Midbrain (tissue), 1 donor: Measurements from ENCODE around the gene CACNA1C.

ENCODE experiments used
- DNase-seq: peaks from one replicate; lab custom pipeline; 2025; lab: John Stamatoyannopoulos, UW

Gene CACNA1C

GRCh38 chr12:2035431-2036055, 17.2 kb upstream of the CACNA1C start:
- DNase-seq: no peak

- no peak for DNase-seq
These were observed 13.8 kb upstream of the CACNA1C start for GRCh38 chr12:2039034-2039433.

GRCh38 chr12:2043054-2043453, 9.7 kb upstream of the CACNA1C start:
- DNase-seq: no peak

DNA sequence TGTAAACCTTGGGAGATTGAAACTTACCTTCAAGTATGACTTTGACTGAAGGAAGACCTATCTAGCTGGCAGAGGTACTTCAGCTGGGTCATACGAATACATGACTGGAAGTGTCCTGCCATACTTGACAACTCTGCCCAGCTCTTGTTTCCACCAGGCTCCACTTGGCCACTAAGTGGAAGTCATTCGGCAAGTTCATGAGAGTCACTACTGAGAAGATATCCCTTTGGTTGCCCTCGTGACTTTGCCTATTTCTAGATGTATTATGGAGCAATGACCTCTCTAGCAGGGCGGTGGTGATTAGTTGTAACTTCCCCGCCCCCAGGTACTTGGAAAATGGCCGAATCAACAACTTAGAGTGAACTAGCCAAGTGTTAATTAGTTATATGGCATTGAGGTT, 8.6 kb upstream of the CACNA1C start:
- DNase-seq: no peak

GRCh38 chr12:2046957-2047356, 5.8 kb upstream of the CACNA1C start:
- DNase-seq: no peak

DNA sequence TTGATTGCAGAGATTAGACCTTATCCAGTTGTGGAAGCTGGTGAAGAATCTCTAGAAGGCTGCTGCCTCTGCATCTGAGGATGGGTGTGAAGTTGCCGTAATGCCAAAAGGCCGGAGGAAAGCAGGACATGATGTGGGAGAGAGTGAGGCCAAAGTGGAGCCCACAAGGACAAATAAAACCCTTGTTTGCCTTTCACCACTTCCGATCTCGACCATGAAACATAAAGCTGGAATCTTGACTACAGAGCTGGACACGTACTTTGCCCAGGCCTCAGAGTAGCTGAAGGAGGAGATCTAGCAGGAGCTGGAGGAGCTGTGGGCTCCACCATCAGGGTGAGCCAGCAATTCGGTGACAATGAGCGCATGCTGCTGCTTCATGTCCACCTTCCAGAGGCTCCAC, 5.0 kb upstream of the CACNA1C start:
- DNase-seq: no peak

DNA sequence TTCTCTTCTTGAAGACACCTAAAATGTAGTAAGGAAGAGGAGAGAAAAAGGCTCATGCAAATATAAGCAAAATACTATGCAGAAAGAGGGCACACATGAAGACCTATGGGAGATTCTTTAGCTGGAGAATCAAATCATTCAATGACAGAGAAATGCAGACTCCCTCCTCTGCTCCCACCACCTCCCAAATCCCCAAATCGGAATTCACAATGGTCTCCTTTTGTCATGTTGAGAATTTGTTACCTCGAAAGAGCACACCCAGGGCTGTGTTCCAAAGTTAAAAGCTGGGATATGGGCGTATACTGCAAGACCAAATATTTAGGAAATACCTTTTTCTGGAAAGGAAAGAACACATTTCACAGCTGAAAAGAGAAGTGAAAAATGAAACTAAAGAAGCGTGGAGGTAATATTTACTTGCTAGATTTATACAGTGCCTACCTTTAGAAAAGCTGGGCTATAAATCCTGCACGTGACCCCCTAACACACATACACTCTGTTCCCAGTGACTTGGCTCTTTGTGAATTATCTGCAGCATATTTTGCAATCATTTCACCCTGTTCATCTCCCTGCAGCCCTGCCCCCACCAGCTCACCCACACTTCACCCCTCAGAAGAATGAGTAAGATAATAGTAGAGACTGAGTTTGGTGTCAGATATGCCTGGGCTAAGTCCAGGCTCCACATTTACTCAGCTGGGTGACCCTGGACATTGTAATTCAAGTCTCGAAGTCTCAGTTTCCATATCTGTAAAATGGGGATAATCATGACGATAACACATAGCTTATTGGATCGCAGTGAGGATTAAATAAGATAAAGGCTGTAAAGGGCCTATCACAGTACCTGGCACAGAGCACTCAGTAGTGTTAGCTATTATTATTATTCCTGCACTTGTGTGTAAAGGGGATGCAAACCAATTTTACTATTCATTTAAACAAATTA, 2.9 kb upstream of the CACNA1C start:
- no peak for DNase-seq

- no peak for DNase-seq
These were observed 826 bp upstream of the CACNA1C start for GRCh38 chr12:2051700-2052621.

DNA sequence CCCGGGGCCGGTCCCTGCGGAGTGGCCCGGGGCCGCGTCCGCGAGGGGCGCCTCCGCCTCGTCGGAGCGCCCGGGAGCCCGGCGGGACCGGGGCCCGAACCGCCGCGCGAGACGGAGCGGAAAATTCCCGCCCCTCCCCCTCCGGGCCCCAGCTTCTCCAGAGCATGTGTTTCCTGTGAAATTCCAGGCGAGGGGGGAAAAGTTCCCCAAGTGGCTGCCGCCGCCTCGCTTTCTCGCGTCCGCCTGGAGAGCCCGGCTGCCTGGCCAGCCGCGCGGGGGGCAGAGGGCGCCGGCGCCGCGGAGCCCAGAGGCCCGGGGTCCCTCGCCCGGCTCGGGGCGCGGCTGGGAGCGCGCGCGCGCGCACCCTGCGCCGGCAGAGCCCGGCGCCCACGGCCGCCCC, 904 bp downstream of the CACNA1C start:
- DNase-seq: no peak

- no peak for DNase-seq
These were observed 1.6 kb downstream of the CACNA1C start for GRCh38 chr12:2054091-2055018.

- DNase-seq: peak; percentile 41
These were observed 4.4 kb downstream of the CACNA1C start for GRCh38 chr12:2057041-2057794.

DNA sequence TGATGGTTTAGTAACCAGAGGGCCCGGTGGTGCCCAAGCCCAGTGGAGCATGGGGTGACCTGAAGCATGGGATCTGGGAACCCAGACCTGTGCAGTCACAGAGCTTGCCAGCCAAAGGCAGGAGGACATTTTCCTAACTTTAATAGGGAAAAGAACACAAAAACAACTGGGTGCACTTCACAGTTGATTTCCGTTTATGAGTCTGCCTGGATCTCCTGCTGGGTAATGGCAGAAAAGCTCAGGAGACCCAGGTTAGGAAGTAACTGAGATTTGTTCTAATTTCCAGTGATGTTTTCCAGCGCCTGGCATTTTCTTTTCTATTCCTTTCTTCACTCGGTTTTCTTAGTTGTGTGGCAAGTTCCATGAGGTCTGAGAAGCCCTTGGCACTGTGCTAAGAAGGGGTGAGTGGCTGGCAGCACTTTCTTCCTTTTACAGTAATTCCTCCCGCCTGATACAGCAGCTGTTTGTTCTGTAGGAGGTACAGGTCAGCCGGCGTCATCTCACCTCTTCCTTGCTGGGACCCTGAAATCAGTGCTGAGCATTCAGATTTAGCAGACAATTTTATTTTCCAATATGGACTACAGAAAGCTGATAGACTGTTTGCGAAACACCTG, 5.1 kb downstream of the CACNA1C start:
- DNase-seq: no peak

- DNase-seq: no peak
These were observed 6.0 kb downstream of the CACNA1C start for GRCh38 chr12:2058837-2059236.

DNA sequence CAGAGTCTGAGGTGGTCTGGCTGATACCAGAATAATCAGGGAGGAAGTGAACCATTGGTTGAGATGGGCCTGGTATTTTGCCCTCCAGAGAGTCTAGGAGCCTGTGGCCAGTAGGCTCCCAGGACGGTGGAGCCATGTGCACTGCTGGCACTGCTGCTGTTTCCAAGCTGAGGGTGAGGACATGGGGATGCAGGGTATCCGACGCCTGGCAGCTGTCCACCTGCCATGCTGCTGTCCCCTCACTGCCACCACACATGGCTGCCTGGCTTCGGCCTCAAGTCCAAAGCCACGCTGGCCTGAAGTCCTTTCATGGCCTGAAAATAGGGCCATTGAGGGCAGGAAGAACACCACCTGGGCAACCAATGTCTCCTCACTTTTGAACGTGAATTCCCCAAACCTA, 8.6 kb downstream of the CACNA1C start:
- DNase-seq: no peak

DNA sequence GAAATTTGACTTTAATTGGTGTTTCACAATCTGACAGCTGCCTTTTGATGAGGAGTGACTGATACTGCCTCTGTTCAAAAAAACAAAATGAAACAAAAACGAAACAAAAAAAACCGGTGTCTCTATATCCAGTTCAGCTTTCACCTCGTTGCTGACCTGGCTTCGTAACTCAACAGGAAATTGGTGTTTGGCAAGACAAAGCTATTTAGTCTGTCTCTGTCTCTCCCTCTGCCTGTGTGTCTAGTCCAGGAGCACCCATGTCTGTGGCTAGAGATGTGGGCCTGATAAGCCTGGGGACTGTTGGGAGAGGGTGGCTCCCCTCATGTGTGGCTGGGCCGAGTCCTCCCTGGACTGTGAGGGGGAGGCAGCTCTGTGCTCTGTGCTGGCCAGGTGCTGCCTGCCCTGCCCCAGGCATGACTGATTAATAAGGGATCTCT, 11.3 kb downstream of the CACNA1C start:
- DNase-seq: no peak

- no peak for DNase-seq
These were observed 15.9 kb downstream of the CACNA1C start for GRCh38 chr12:2068653-2069052.

- DNase-seq: no peak
These were observed 17.8 kb downstream of the CACNA1C start for GRCh38 chr12:2070440-2071045.

DNA sequence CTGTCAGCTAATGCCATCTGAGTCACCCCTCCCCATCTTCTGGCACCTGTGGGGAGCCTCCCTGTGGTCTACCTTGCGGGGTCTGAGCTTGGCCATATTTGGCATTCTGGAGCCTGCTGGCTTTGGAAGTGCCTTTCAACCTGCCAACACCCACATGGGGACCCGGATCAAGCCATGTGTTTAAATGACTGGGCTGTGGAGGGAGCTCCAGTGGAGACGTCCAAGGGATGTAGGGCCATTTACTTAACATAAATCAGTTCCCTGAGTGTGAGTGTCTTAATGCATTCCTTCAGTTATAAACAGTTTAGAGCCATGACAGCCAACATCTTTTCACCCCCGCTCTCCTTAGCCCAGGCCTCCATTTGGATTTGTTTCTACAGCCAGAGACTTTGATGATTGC, 22.0 kb downstream of the CACNA1C start:
- DNase-seq: no peak

DNA sequence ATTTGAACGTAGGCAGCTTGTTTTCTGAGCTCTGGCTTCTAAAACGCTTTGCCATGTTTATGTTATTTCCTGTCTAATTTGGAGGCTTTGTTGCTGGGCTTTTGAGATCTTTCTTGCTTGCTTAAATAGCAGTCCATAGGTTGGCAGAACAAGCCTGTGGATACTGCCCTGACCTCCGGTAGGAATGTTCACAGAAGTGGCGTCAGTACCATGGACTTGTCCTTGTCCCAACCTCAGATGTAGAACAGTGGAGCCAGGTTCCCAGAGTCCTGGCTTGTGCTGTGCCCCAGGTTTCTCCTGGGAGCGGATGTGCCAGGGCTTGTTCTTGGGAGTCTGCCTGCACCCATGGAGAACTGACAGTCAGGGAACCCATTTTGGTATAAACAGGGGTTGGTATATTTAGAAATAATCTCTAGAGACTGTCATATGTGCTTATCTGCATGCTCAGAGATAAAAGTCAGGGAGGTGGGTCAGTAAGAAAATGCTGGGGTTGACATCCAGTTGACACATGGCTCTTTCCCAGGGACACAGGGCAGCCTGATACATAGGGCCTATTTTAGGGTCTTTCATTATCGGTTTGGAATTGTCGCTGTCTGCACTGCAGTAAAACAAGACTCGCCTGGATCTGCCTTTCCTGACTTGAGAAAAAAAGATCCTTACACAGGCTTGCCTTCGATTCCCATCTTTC, 22.9 kb downstream of the CACNA1C start:
- no peak for DNase-seq
